ENCODE results near the gene CERS6.

CERS6 gene

GRCh38 chr2:168599738-168600137 lies 143.7 kb downstream of the CERS6 start:
- POLR2A ChIA-PET: no interaction called here
- no peak overlapping the region for H3K27ac ChIP-seq (ENCODE audit: extremely low read depth, low read depth, low read length)
- no peak overlapping the region for H3K4me3 ChIP-seq (ENCODE audit: low read depth, low read length)
- H3K4me1 ChIP-seq (ENCODE audit: control insufficient read depth, insufficient read depth, low read length): peaks cover 3% of the 10 kb centered on the region; the same call in 1 of the 2 replicates
- H3K36me3 ChIP-seq (ENCODE audit: control insufficient read depth in 2 of 2, insufficient read depth in 1 of 2, low read length in 2 of 2): no peaks in the 10 kb centered on the region
- TF ChIP-seq ZNF510 (tag by site-specific recombination; IDR thresholded peaks at IDR 0.05; ENCODE audit: insufficient replicate concordance) (no peak), ZNF514 (tag by site-specific recombination; IDR thresholded peaks at IDR 0.05) (no peak), ZBTB20 (tag by site-specific recombination; IDR thresholded peaks at IDR 0.05) (no peak), ATF2 (tag by site-specific recombination; IDR thresholded peaks at IDR 0.05; ENCODE audit: low read depth) (no peak), ZNF548 (tag by site-specific recombination; IDR thresholded peaks at IDR 0.05) (no peak), ZNF292 (tag by site-specific recombination; IDR thresholded peaks at IDR 0.05; ENCODE audit: borderline replicate concordance, low read depth) (no peak), PBX3 (CRISPR knock-in tag; IDR thresholded peaks at IDR 0.05) (no peak), KLF17 (tag by site-specific recombination; IDR thresholded peaks at IDR 0.05) (no peak), HOXD13 (CRISPR knock-in tag; IDR thresholded peaks at IDR 0.05; ENCODE audit: borderline replicate concordance) (no peak), ZBTB1 (tag by site-specific recombination; IDR thresholded peaks at IDR 0.05) (no peak), ZFP3 (tag by site-specific recombination; IDR thresholded peaks at IDR 0.05; ENCODE audit: low read depth) (no peak), ZNF777 (tag by site-specific recombination; IDR thresholded peaks at IDR 0.05; ENCODE audit: borderline replicate concordance) (no peak), MZF1 (tag by site-specific recombination; IDR thresholded peaks at IDR 0.05; ENCODE audit: borderline replicate concordance) (no peak)
- CTCF ChIA-PET: interaction anchor here (0.7 kb wide), 1 partner anchor 40 kb away, joined by 3 read pairs; no protein-coding TSS in a partner anchor
- H3K9me3 ChIP-seq (ENCODE audit: control insufficient read depth, insufficient read depth, low read depth, low read length): no peaks in the 10 kb centered on the region

GRCh38 chr2:168600949-168601348 lies 144.9 kb downstream of the CERS6 start:
- CTCF ChIA-PET: no interaction called here
- peaks cover 3% of the 10 kb centered on the region; the same call in 1 of the 2 replicates for H3K4me1 ChIP-seq (ENCODE audit: control insufficient read depth, insufficient read depth, low read length)

More at GRCh38 chr2:168600949-168601348, 144.9 kb downstream of the CERS6 start:
- Histone ChIP-seq H3K36me3 (ENCODE audit: control insufficient read depth in 2 of 2, insufficient read depth in 1 of 2, low read length in 2 of 2) (no peaks in the 10 kb centered on the region), H3K4me3 (ENCODE audit: low read depth, low read length) (no peak overlapping the region), H3K27ac (ENCODE audit: extremely low read depth, low read depth, low read length) (no peak overlapping the region), H3K9me3 (ENCODE audit: control insufficient read depth, insufficient read depth, low read depth, low read length) (no peaks in the 10 kb centered on the region)
- POLR2A ChIA-PET: no interaction called here
- TF ChIP-seq KLF1 (tag by site-specific recombination; IDR thresholded peaks at IDR 0.05): no peak
- no peak for TF ChIP-seq ZNF423 (tag by site-specific recombination; IDR thresholded peaks at IDR 0.05)
- peak; percentile 22; the same call in 1 of the 2 replicates for TF ChIP-seq GLIS1 (tag by site-specific recombination; IDR thresholded peaks at IDR 0.05)
- TF ChIP-seq ZNF514 (tag by site-specific recombination; IDR thresholded peaks at IDR 0.05): no peak
- no peak for TF ChIP-seq ZBTB44 (tag by site-specific recombination; IDR thresholded peaks at IDR 0.05)
- TF ChIP-seq MEIS1 (CRISPR knock-in tag; IDR thresholded peaks at IDR 0.05; ENCODE audit: borderline replicate concordance): no peak
